D721Med (cell line): ENCODE results near the gene SIK3.

Experiments
- DNase-seq: peaks from one replicate; pipeline ENCODE4 v3.0.0; 2011; ENCODE audit warnings: low spot score; ENCODE audit not compliant: insufficient read length
- FAIRE-seq: peaks from 2 replicates; lab custom pipeline; 2011; peaks lifted over from hg19 to GRCh38; lab: Jason Lieb, UNC
- TF ChIP-seq, protein P1 (sequence below): IDR thresholded peaks from 2 replicates; pipeline ENCODE4 v1.5.1; 2012; ENCODE audit warnings: mild to moderate bottlenecking, control low read depth; ENCODE audit not compliant: insufficient read depth; ENCODE audit errors: missing control alignments

The SIK3 gene

GRCh38 chr11:117072517-117073461 lies 25.4 kb downstream of the SIK3 start:
- FAIRE-seq (no peak), DNase-seq (no peak)
- TF ChIP-seq, protein P1, sequence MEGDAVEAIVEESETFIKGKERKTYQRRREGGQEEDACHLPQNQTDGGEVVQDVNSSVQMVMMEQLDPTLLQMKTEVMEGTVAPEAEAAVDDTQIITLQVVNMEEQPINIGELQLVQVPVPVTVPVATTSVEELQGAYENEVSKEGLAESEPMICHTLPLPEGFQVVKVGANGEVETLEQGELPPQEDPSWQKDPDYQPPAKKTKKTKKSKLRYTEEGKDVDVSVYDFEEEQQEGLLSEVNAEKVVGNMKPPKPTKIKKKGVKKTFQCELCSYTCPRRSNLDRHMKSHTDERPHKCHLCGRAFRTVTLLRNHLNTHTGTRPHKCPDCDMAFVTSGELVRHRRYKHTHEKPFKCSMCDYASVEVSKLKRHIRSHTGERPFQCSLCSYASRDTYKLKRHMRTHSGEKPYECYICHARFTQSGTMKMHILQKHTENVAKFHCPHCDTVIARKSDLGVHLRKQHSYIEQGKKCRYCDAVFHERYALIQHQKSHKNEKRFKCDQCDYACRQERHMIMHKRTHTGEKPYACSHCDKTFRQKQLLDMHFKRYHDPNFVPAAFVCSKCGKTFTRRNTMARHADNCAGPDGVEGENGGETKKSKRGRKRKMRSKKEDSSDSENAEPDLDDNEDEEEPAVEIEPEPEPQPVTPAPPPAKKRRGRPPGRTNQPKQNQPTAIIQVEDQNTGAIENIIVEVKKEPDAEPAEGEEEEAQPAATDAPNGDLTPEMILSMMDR = no peak

- TF ChIP-seq, protein P1 = no peak
- FAIRE-seq (no peak), DNase-seq (no peak)
Measured at GRCh38 chr11:117071344-117071787, 26.9 kb downstream of the SIK3 start.

- TF ChIP-seq, protein P1 = no peak
- peak; percentile 67 for FAIRE-seq
- DNase-seq = no peak
Measured at GRCh38 chr11:117070016-117070415, 28.2 kb downstream of the SIK3 start.

GRCh38 chr11:117068303-117068860 lies 29.8 kb downstream of the SIK3 start:
- TF ChIP-seq, protein P1 = no peak
- DNase-seq = no peak
- no peak for FAIRE-seq

DNA sequence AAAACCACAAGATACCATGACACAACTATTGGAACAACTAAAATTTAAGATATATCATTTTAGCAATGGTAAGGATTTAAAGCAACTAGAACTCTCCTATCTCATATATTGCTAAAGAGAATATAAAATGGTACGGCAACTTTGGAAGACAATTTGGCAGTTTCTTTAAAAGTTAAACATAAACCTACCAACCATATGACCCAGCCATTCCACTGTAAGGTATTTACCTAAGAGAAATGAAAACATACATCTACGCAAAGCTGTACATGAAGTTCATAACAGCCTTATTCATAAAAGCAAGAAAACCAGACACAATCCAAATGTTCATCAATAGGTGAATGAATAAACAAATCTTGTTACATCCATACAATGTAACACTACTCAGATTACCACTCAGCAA lies 31.3 kb downstream of the SIK3 start:
- TF ChIP-seq, protein P1 = no peak
- no peak for DNase-seq
- peak; percentile 21 for FAIRE-seq

DNA sequence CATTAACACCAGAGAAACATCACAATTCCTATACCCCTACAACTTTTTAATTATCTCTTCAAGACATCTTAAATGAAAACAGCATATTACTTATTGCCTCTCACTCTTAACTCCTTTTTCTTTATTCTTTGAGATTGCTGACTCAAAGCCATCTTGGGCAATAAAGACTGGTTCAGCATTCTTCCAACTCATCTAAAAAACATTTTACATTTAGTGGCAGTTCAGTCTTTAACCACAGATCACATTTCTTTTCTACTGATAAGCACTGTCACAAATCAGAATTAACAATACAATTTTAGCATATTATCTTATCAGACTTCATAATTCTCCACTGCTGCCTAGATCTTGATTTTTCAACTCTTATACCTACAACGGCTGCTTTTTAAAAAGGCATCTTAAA lies 34.0 kb downstream of the SIK3 start:
- TF ChIP-seq, protein P1 = no peak
- FAIRE-seq = no peak

More for the DNA sequence above, 34.0 kb downstream of the SIK3 start:
- no peak for DNase-seq
